Activated naive CD8-positive, alpha-beta T cell (primary cell): Measurements from ENCODE around the gene CATSPER4.

Experiments
- H3K27ac Mint-ChIP-seq: one replicate; pipeline ENCODE4 v1.8.0; 2021; ENCODE audit warnings: mixed read lengths
- H3K27me3 Mint-ChIP-seq: one replicate; pipeline ENCODE4 v1.8.0; 2021; ENCODE audit warnings: mixed read lengths
- H3K36me3 Mint-ChIP-seq: one replicate; pipeline ENCODE4 v1.8.0; 2021; ENCODE audit warnings: mixed read lengths
- H3K4me1 Mint-ChIP-seq: one replicate; pipeline ENCODE4 v1.8.0; 2021; ENCODE audit warnings: low read depth, mixed read lengths
- H3K4me3 Mint-ChIP-seq: one replicate; pipeline ENCODE4 v1.8.0; 2021; ENCODE audit warnings: mild to moderate bottlenecking, mixed read lengths
- H3K9me3 Mint-ChIP-seq: one replicate; pipeline ENCODE4 v1.8.0; 2021; ENCODE audit warnings: low read depth, mixed read lengths

Gene CATSPER4

DNA sequence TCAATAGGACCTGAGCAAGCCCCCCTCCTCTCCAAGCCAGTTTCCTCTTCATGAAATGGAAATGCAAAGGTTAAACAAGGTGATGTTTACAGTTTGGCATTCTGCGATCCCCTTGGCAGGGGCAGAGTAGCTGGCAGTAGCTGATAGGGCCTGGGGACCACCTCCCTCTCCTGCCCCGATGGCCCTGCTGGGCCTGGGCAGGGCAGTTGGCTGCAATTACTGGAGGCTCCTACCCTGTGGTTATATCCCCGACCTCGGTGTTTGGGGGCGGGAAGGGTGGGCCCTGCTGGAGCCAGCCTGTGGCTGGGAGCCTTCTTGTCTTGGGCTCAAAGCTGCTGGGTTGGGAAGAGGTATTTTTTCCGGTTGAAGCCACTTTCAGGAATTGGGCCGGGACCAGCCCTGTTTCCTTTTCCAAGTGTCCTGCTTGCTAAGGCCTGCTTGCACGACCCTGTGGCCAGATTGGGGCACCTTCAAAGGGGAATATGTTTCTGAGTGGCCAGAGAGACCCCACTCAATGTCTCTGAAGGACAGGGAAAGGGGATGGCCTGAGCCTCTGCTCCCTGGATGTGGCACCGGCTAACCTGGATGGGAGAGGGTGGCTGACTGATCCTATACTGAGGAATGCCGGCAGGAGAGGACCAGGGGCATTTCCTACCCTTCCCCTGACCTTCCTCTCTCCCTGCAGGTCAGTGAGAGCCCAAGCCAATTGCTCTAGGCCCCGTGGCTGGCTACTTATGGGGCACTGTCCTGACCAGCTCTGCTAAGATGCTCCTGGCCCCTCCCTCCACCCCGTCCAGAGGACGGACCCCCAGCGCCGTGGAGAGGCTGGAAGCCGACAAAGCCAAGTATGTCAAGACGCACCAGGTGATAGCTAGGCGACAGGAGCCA, 29.6 kb upstream of the CATSPER4 start:
- H3K27me3 Mint-ChIP-seq, result peaks cover 10% of the 10 kb centered on the region
- no peaks in the 10 kb centered on the region for H3K36me3 Mint-ChIP-seq
- H3K27ac Mint-ChIP-seq, result no peak overlapping the region
- peaks cover 13% of the 10 kb centered on the region for H3K4me1 Mint-ChIP-seq
- H3K4me3 Mint-ChIP-seq, result peak overlapping the region; percentile 43
- no peaks in the 10 kb centered on the region for H3K9me3 Mint-ChIP-seq

DNA sequence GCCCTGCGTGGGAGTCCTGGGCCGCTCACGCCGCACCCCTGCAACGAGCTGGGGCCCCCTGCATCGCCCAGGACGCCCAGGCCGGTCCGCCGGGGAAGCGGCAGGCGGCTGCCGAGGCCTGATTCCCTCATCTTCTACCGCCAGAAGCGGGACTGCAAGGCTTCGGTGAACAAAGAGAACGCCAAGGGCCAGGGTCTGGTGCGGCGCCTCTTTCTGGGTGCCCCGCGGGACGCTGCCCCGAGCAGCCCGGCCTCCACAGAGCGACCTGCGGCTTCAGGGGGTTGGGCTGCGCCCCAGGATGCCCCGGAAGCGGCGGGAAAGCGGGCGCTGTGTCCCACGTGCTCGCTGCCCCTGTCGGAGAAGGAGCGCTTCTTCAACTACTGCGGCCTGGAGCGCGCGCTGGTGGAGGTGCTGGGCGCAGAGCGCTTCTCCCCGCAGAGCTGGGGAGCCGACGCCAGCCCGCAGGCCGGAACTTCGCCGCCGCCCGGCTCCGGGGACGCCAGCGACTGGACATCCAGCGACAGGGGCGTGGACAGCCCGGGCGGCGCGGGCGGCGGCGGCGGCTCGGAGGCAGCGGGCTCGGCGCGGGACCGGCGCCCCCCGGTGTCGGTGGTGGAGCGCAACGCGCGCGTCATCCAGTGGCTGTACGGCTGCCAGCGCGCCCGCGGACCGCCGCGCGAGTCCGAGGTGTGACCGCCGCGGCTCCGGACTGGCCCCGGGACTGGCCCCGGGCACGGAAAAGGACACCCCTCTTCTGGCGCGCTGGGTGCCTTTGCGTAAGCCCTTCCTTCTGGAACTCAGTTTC, 28.8 kb upstream of the CATSPER4 start:
- Mint-ChIP-seq H3K36me3 (no peaks in the 10 kb centered on the region), H3K9me3 (no peaks in the 10 kb centered on the region), H3K4me3 (peak overlapping the region; percentile 77), H3K27ac (no peak overlapping the region), H3K4me1 (peaks cover 12% of the 10 kb centered on the region), H3K27me3 (peaks cover 10% of the 10 kb centered on the region)

DNA sequence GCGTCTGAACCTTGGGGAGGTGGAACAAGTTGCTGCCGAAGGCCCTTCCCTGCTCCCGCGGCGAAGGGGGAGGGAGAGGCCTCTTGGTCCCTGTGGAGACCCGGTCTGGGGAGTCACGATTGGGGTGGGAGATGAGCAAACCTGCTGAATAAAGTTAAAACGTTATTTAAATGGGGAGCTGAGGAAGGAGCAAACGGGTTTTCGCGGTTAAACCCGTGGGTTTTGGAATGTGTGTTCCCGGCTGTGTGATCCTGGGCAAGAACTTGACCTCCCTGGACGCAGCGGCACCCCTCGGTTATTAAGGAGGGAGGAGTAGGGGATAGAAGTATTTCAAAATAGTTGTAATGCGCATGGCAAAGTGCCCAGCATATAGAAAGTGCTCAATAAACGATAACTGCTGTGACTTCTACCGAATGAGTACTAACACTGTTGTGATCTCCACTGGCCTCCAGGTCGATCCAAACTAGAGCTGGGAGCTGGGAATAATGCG, 28.1 kb upstream of the CATSPER4 start:
- H3K36me3 Mint-ChIP-seq, result no peaks in the 10 kb centered on the region
- H3K4me3 Mint-ChIP-seq, result peak overlapping the region; percentile 77
- no peak overlapping the region for H3K27ac Mint-ChIP-seq
- peaks cover 10% of the 10 kb centered on the region for H3K4me1 Mint-ChIP-seq
- H3K27me3 Mint-ChIP-seq, result peaks cover 8% of the 10 kb centered on the region
- no peaks in the 10 kb centered on the region for H3K9me3 Mint-ChIP-seq

DNA sequence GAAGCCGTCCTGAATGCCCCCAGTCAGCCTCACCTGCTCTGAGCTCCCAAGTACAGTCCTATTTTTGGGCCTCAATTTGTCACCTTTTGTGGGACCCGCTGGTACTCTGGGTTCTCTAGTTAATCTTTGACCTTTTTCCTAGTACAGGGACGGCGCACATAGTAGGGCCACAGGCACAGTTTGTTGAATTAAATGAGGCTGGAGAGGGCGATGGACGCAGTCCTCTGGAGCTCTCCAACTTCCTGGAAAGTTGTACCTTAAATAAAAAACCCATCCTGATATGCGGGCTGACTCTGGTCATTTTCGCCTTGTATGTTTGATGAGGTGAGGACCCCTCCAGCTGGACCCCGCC, 26.7 kb upstream of the CATSPER4 start:
- H3K9me3 Mint-ChIP-seq, result no peaks in the 10 kb centered on the region
- H3K36me3 Mint-ChIP-seq, result no peaks in the 10 kb centered on the region
- peaks cover 8% of the 10 kb centered on the region for H3K27me3 Mint-ChIP-seq
- peak overlapping the region; percentile 48 for H3K4me3 Mint-ChIP-seq
- no peak overlapping the region for H3K27ac Mint-ChIP-seq
- peaks cover 10% of the 10 kb centered on the region for H3K4me1 Mint-ChIP-seq

DNA sequence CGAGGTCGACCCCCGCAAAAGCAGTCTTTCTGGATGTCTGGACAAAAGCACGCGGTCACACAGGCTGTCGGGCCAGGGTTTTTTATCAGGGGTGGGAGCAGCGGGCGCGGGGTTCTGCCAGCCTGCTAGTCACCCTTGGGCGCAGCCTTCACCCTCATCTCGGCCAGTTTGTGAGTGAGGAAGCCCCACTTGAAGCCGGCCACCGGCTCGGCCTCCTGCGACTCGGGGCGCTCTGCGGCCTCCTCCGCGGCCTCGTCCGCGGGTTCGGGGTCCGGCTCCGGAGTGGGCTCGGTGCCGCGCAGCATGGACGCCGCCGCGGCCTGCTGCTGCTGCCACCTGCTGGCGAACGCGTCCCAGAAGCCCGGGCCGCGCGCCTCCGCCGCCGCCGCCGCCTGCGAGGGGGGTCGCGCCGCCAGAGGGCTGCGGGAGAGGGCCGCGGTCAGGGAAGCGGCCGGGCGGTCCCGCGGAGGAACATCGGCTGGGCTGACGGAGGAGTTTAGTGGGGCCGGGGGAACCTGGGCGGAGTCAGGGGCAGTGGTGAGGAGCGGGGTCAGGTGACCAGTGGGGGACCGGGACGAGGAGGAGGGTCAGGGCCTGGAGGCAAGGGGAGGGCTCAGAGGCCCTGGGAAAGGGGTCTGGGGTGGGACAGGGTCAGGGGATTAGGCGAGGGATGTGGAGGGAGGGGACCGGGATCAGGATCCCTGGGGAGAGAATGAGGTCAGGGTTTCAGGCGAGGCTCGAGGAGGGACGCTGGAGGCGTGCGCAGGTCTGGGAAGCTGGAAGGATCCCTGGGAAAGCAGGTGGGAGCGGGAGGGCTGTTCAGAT, 26.2 kb upstream of the CATSPER4 start:
- Mint-ChIP-seq H3K4me3 (peak overlapping the region; percentile 65), H3K27ac (no peak overlapping the region), H3K9me3 (no peaks in the 10 kb centered on the region), H3K27me3 (peaks cover 8% of the 10 kb centered on the region), H3K4me1 (peaks cover 10% of the 10 kb centered on the region), H3K36me3 (no peaks in the 10 kb centered on the region)

DNA sequence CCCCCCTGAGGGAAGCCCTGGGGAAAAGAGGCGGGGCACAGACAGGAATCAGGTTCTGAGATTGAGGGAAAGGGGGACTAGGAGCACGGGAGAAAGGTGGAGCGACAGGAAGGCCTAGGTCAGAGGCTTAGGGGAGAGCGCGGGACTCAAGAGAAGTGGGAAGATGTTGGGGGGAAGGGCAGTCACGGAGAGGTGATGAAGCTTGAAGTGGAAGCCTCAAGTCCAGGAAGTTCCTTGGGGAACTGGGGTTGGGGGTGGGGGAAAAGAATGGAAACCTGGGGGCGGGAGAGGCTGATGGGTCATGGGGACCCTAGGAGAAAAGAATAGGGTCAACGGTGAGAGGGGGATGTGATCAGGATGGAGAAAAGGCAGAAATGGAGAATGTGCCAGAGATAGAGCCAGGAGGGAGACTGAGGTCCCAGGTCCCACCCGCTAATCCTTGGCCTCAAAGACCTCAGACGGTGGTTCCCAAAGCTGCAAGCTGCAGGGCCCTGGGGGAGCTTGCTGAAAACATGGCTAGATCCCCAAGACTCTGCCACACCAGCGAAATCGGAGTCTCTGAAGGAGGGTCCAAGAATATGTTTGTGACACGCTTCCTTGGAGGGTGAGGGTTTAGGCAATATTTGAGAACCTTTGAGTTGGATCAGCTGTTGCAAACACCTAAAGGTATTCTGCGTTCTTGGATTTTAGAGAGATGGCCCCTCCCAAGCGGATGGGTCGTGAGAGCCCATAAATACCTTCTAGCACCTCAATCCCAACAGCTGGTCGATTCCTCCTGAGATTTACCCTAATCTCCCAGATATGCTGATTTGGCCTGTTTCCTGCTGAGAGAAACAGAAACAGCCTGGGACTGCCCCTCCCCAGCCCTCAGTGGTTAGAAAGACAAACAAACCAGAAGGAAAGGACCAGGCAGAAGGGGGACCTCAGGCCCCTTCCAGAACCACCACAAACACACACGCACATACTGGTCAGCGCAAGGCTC, 25.2 kb upstream of the CATSPER4 start:
- peaks cover 4% of the 10 kb centered on the region for H3K27me3 Mint-ChIP-seq
- H3K36me3 Mint-ChIP-seq, result no peaks in the 10 kb centered on the region
- no peaks in the 10 kb centered on the region for H3K9me3 Mint-ChIP-seq
- peaks cover 10% of the 10 kb centered on the region for H3K4me1 Mint-ChIP-seq
- H3K27ac Mint-ChIP-seq, result no peak overlapping the region
- H3K4me3 Mint-ChIP-seq, result peak overlapping the region; percentile 65

DNA sequence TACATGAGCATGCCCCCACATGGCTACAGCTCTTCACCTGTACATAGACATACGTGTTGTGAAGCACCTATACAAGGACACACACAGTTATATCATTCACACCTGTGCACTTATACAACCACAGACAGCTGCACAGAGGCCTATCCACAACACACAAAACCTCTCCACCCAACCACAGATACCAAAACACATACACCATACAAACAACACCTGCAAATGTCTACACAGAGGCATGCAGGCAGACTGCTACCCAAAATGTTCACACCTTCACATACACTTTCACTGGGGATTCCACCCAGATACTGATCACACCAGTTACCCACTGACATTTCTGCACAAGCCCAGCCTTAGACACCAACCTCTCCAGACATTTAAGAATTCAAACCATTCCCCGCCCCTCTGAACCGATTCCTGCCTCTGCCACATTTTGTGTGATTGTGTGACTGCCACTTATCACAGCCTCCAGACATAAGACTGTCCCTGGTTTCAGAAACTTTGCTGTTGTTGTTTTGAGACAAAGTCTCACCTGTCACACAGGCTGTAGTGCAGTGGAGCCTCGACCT, 23.6 kb upstream of the CATSPER4 start:
- no peak overlapping the region for H3K4me3 Mint-ChIP-seq
- H3K27me3 Mint-ChIP-seq, result peaks cover 4% of the 10 kb centered on the region
- no peaks in the 10 kb centered on the region for H3K36me3 Mint-ChIP-seq
- no peak overlapping the region for H3K27ac Mint-ChIP-seq
- H3K4me1 Mint-ChIP-seq, result peaks cover 17% of the 10 kb centered on the region
- no peaks in the 10 kb centered on the region for H3K9me3 Mint-ChIP-seq

DNA sequence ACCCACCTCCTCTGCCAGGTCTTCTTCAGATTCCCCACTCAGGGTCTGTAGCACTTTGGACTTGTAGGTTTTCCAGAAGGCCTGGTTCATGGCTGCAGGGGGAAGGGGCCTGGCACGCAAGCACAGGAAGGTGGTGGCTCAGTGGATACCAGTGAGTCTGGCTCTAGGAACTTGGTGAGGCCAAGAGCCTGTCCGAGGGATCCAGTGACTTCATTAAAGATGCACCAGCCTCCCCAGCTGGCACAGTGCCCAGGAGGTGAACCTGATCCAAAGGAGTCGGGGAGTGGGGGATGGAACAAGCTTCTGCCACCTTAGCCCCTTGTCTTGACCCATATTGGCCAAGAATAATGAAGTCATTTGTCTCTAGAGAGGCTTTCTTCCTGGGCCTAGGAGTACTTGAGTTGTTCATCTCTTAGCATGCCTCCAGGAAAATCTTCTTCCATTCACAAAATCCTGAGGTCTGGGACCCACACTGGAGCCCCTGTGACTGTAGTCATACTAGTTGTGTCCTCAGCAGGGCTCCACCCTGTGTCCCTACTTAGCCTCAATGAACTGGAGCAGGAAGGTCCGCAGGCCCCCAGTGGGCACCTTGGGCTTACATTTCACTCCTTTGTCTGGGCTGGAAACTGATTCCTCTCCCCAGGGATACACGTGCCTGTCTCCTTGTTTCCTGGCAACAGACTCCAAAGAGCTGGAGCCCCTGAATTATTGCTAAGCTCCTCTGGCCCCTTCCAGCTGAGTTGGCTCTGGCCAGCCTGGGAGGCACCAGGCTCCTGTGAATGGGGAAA, 21.8 kb upstream of the CATSPER4 start, which contains the start of gene C1orf232:
Gene C1orf232, minus strand, starts transcription at position 554 of the 788 bp plus-strand sequence. Its CDS starts 464 bp downstream, at position 90.
- Mint-ChIP-seq H3K36me3 (no peaks in the 10 kb centered on the region), H3K4me3 (peak within 1 kb of the TSS; percentile 95), H3K27ac (peak within 1 kb of the TSS; percentile 84), H3K9me3 (no peaks in the 10 kb centered on the region), H3K27me3 (no peaks in the 10 kb centered on the region), H3K4me1 (peaks cover 12% of the 10 kb centered on the region)

DNA sequence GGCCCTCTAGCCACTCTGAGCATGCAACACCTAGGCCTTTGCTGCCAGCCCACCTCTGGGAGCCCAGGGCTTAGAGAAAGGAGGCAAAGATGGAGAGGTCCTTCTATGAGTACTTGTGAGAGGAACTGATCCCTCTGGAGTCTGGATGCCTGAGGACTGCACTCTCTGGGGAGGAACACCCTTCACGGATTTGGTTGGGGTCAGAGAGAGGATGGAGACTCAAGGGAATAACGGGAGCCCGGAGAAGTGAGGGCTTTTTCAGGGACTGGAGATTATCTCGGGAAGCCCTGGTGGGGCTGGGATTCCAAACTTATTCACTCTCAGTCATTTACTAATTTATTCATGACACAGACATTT, 21.2 kb upstream of the CATSPER4 start:
- H3K9me3 Mint-ChIP-seq, result no peaks in the 10 kb centered on the region
- H3K36me3 Mint-ChIP-seq, result no peaks in the 10 kb centered on the region
- peak overlapping the region; percentile 95 for H3K4me3 Mint-ChIP-seq
- no peaks in the 10 kb centered on the region for H3K27me3 Mint-ChIP-seq
- peaks cover 8% of the 10 kb centered on the region for H3K4me1 Mint-ChIP-seq
- H3K27ac Mint-ChIP-seq, result peak overlapping the region; percentile 68

DNA sequence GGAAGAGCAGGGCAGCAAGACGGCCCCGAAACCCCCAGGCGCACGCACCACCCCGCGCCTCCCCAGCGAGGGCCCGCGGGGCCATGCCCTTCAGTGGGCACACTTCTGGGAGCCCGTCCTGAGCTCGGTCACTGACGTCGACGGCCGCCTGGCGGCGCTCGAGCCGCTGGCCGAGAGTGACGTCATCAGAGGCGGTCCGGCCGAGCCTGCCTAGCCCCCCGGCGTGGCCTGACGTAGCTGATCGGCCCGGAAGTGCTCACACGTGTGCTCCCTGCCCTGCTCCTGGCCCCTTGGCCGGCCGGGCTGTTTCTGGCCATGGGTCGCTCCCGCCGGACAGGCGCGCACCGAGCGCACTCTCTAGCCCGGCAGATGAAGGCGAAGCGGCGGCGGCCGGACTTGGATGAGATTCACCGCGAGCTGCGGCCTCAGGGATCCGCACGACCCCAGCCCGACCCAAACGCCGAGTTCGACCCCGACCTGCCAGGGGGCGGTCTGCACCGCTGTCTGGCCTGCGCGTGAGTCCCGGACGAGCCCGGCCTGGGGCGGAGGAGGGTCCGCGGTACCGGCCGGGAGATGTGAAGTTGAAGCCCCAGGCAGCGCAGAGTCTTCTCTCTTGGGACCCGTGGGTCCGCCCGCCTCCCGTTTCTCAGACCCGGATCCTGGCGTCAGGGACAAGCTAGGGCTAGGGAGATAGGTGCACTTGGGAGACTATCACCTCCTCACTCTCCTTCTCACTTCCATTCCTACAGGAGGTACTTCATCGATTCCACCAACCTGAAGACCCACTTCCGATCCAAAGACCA, 20.5 kb upstream of the CATSPER4 start, which contains the start of gene ZNF593:
Gene ZNF593, plus strand, starts transcription at position 240 of the 803 bp plus-strand sequence. Its CDS starts 76 bp downstream, at position 316.
- no peaks in the 10 kb centered on the region for H3K9me3 Mint-ChIP-seq
- peak within 1 kb of the TSS; percentile 84 for H3K27ac Mint-ChIP-seq
- H3K36me3 Mint-ChIP-seq, result no peaks in the 10 kb centered on the region
- peaks cover 7% of the 10 kb centered on the region for H3K4me1 Mint-ChIP-seq
- peak within 1 kb of the TSS; percentile 95 for H3K4me3 Mint-ChIP-seq
- no peaks in the 10 kb centered on the region for H3K27me3 Mint-ChIP-seq

DNA sequence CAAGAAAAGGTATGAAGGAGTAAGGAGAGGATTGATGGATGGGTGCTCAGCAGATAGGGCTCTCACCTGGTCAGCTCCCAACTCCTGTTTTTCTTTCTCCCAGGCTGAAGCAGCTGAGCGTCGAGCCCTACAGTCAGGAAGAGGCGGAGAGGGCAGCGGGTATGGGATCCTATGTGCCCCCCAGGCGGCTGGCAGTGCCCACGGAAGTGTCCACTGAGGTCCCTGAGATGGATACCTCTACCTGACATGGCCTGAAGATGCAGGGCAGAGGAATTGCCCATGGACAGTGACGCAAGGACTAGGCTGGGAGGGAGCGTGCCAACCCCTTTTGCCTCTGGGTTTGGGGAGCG, 20.0 kb upstream of the CATSPER4 start:
- peak overlapping the region; percentile 84 for H3K27ac Mint-ChIP-seq
- no peaks in the 10 kb centered on the region for H3K9me3 Mint-ChIP-seq
- H3K27me3 Mint-ChIP-seq, result no peaks in the 10 kb centered on the region
- H3K4me3 Mint-ChIP-seq, result peak overlapping the region; percentile 95
- H3K36me3 Mint-ChIP-seq, result no peaks in the 10 kb centered on the region
- peaks cover 7% of the 10 kb centered on the region for H3K4me1 Mint-ChIP-seq
